ENCODE measurements around the gene TCF3. TPM values are rescaled to one million over a fixed set of nuclear protein-coding genes. Genes with fewer than 3 reads are reported as not detected.

The TCF3 gene
- total and polyA plus RNA-seq, 10 of the 15 experiments (the other 5 are each of a cell fraction or from before 2014, with no cell fraction given): 6.7 to 282 (median 70.7) TPM

GRCh38 chr19:1591421-1592023 lies 60.9 kb downstream of the TCF3 start:
- H3K79me2 ChIP-seq (ENCODE audit: control insufficient read depth, insufficient read depth, low read length): peaks cover 28% of the 10 kb centered on the region
- CTCF ChIA-PET: interaction anchor here (0.9 to 4.4 kb wide), 16 partner anchors 12 to 238 kb away, joined by 3 to 55 read pairs (median 5); no protein-coding TSS in a partner anchor
- H2AFZ ChIP-seq (ENCODE audit: control insufficient read depth, low read depth, low read length): peak overlapping the region; percentile 11; the same call in 1 of the 2 replicates
- H3K9ac ChIP-seq (ENCODE audit: control insufficient read depth, insufficient read depth, low read length): peak overlapping the region; percentile 98
- H3K4me3 ChIP-seq: peak overlapping the region; percentile 98
- DNase-seq (ENCODE audit: low read depth, low spot score) (no peak), ATAC-seq (peak; percentile 9), FAIRE-seq (no peak)
- H4K20me1 ChIP-seq (ENCODE audit: control insufficient read depth, insufficient read depth): no peaks in the 10 kb centered on the region
- peak overlapping the region; percentile 92 for H3K27ac ChIP-seq (ENCODE audit: control insufficient read depth, insufficient read depth)
- under 1% methylated on average over 31 of the region's 31 CpGs for WGBS (ENCODE audit: insufficient coverage, insufficient replicate concordance, low lambda C conversion rate, missing lambda C conversion rate)
- SMC1A ChIA-PET (ENCODE audit: uncharacterized antibody, unreplicated experiment): interaction anchor here (1.1 to 2.5 kb wide), 4 partner anchors 13 to 81 kb away, joined by 3 to 14 read pairs (median 5); partner anchors contain the start of gene UQCR11
- TF ChIP-seq MTA3 (IDR thresholded peaks at IDR 0.05; ENCODE audit: borderline replicate concordance, low read length) (peak; percentile 38; the same call in 1 of the 2 replicates), BHLHE40 (IDR thresholded peaks at IDR 0.05; ENCODE audit: borderline replicate concordance in 1 of 2, low read depth in 2 of 2, low read length in 1 of 2) (0 out of 4 replicates have a peak, but pooled peaks of 1 of the 2 experiments have one; percentile 16), IRF3 (IDR thresholded peaks at IDR 0.05) (no peak), ATF2 (IDR thresholded peaks at IDR 0.05; ENCODE audit: low read length) (no peak), POLR2A (IDR thresholded peaks at IDR 0.05; ENCODE audit: low read depth, low read length) (peak; percentile 31; the same call in 1 of the 2 replicates), NFYB (IDR thresholded peaks at IDR 0.05; ENCODE audit: insufficient read depth, low read depth, low read length) (no peak), FOS (IDR thresholded peaks at IDR 0.05; ENCODE audit: borderline replicate concordance, extremely low read depth, insufficient read length) (no peak), KDM1A (IDR thresholded peaks at IDR 0.05; ENCODE audit: borderline replicate concordance) (no peak), MEF2A (IDR thresholded peaks at IDR 0.05; ENCODE audit: insufficient read depth, low read depth, low read length) (no peak), E2F8 (IDR thresholded peaks at IDR 0.05; ENCODE audit: low read depth, partially characterized antibody) (no peak), HDAC2 (IDR thresholded peaks at IDR 0.05) (no peak), PAX5 (IDR thresholded peaks at IDR 0.05; ENCODE audit: borderline replicate concordance, low read depth, low read length) (no peak)
- no peaks in the 10 kb centered on the region for H3K9me3 ChIP-seq (replicated peaks; ENCODE audit: control insufficient read depth, insufficient read depth, low read length)
- intact Hi-C loops (cut with micrococcal nuclease; ENCODE audit: unreplicated experiment): no loop called here
- POLR2A ChIA-PET: interaction anchor here (0.6 to 1.4 kb wide), 6 partner anchors 9 to 263 kb away, joined by 3 to 7 read pairs (median 3); no protein-coding TSS in a partner anchor
- peak overlapping the region; percentile 79 for H3K4me2 ChIP-seq (ENCODE audit: control insufficient read depth, insufficient read depth)
- peaks cover 4% of the 10 kb centered on the region; the same call in 1 of the 2 replicates for H3K4me1 ChIP-seq (ENCODE audit: control insufficient read depth, insufficient read depth, low read length)
- BruUV-seq (replicated peaks): TSS peak; percentile 82
- in situ Hi-C loops (cut with MboI): no loop called here
- RAD21 ChIA-PET (ENCODE audit: unreplicated experiment): interaction anchor here (0.6 to 2.0 kb wide), 9 partner anchors 13 to 219 kb away, joined by 3 to 16 read pairs (median 4); partner anchors contain the start of genes TCF3 and UQCR11
- H3K36me3 ChIP-seq (ENCODE audit: control insufficient read depth in 2 of 2, insufficient read depth in 2 of 2, low read length in 1 of 2): no peaks in the 10 kb centered on the region; a peak in 2 of 4 replicates
- no peaks in the 10 kb centered on the region for H3K27me3 ChIP-seq (replicated peaks in 1 of 2; ENCODE audit: control insufficient read depth in 2 of 2, insufficient read depth in 2 of 2, low read length in 1 of 2)

Measured in GM12878 (cell line).